IMR-90 (cell line): Measurements from ENCODE around the gene PRPF40B. TPM values are rescaled to one million over a fixed set of nuclear protein-coding genes. Genes with fewer than 3 reads are reported as not detected.

Experiments used
- ATAC-seq: fragments of 200-7000 bp; cut with Tn5 transposase; 2 replicates; pipeline ENCODE4 v1.9.1; 2020; ENCODE audit warnings: low read depth, mild to moderate bottlenecking, moderate library complexity
- BruUV-seq: library from RNA; stranded (reverse); fragments of 400-500 nt; replicated peaks from 2 replicates; lab custom pipeline; 2021; lab: Mats Ljungman, UMichigan
- CTCF ChIA-PET: fragments of 300-600 bp; formaldehyde crosslinking; extraction: SDS; loops from one replicate; lab custom pipeline; 2021; ENCODE audit warnings: antibody characterized with exemption; lab: Yijun Ruan, JAX
- POLR2A ChIA-PET: fragments of 300-600 bp; sonication (Branson Sonifier 250); formaldehyde crosslinking; loops from one replicate; lab custom pipeline; 2022; ENCODE audit warnings: antibody characterized with exemption; ENCODE audit not compliant: unreplicated experiment; lab: Charles Lee
- DNase-seq: peaks from one replicate; pipeline ENCODE4 v3.0.0; 2013
- H2AFZ ChIP-seq: replicated peaks from 2 replicates; pipeline ENCODE3; 2013; ENCODE audit warnings: low read length, mild to moderate bottlenecking; ENCODE audit not compliant: poor library complexity
- H2AK5ac ChIP-seq: 2 replicates; pipeline ENCODE4 v1.6.1; 2013; ENCODE audit warnings: low read depth, low read length, inconsistent platforms
- H2AK9ac ChIP-seq: replicated peaks from 2 replicates; pipeline ENCODE3; 2013; ENCODE audit warnings: mild to moderate bottlenecking, low read depth, low read length, moderate library complexity; ENCODE audit not compliant: poor library complexity
- H2BK120ac ChIP-seq: 2 replicates; pipeline ENCODE4 v1.6.1; 2013; ENCODE audit warnings: low read depth, low read length, inconsistent platforms
- H2BK15ac ChIP-seq: 3 replicates; pipeline ENCODE4 v1.6.1; 2013; ENCODE audit warnings: low read depth, low read length, inconsistent platforms
- H2BK20ac ChIP-seq: 2 replicates; pipeline ENCODE4 v1.6.1; 2013; ENCODE audit warnings: low read depth, mild to moderate bottlenecking, inconsistent platforms, low read length, moderate library complexity
- H2BK5ac ChIP-seq: 2 replicates; pipeline ENCODE4 v1.6.1; 2013; ENCODE audit warnings: mild to moderate bottlenecking, low read depth, low read length, inconsistent platforms; ENCODE audit not compliant: poor library complexity, severe bottlenecking
- H3K14ac ChIP-seq: replicated peaks from 2 replicates; pipeline ENCODE4 v1.6.1; 2013; ENCODE audit warnings: low read depth, low read length, inconsistent platforms
- H3K18ac ChIP-seq: 2 replicates; pipeline ENCODE4 v1.6.1; 2013; ENCODE audit warnings: low read depth, low read length, control low read depth
- H3K23ac ChIP-seq: 2 replicates; pipeline ENCODE4 v1.6.1; 2013; ENCODE audit warnings: low read depth, low read length, inconsistent platforms
- H3K27ac ChIP-seq: 2 replicates; pipeline ENCODE4 v1.5.1; 2013; ENCODE audit warnings: mild to moderate bottlenecking, control low read depth, low read length; ENCODE audit not compliant: insufficient read depth
- H3K27me3 ChIP-seq: 2 replicates; pipeline ENCODE4 v1.6.1; 2013; ENCODE audit warnings: low read length; ENCODE audit not compliant: control insufficient read depth, insufficient read depth
- H3K36me3 ChIP-seq: 2 replicates; pipeline ENCODE4 v1.6.1; 2013; ENCODE audit warnings: low read length, mixed read lengths; ENCODE audit not compliant: control insufficient read depth, insufficient read depth
- H3K4ac ChIP-seq: 2 replicates; pipeline ENCODE4 v1.6.1; 2013; ENCODE audit warnings: low read depth, low read length, inconsistent platforms
- H3K4me1 ChIP-seq: 2 replicates; pipeline ENCODE4 v1.6.1; 2013; ENCODE audit warnings: low read length, mixed read lengths; ENCODE audit not compliant: control insufficient read depth, insufficient read depth
- H3K4me2 ChIP-seq: 2 replicates; pipeline ENCODE4 v1.6.1; 2013; ENCODE audit warnings: low read depth, mild to moderate bottlenecking, control low read depth, low read length, moderate library complexity
- H3K4me3 ChIP-seq: 2 replicates; pipeline ENCODE4 v1.5.1; 2013; ENCODE audit warnings: low read depth, mild to moderate bottlenecking, control low read depth, low read length, moderate library complexity; ENCODE audit not compliant: insufficient read depth
- H3K56ac ChIP-seq: 2 replicates; pipeline ENCODE4 v1.6.1; 2013; ENCODE audit warnings: low read length, inconsistent platforms; ENCODE audit not compliant: insufficient read depth; ENCODE audit errors: extremely low read depth
- H3K79me1 ChIP-seq, 2 experiments: 2 replicates each; pipeline ENCODE4 v1.6.1; 2013; ENCODE audit warnings: low read length in 2 of 2, inconsistent platforms in 1 of 2, low read depth in 1 of 2
- H3K9ac ChIP-seq: 2 replicates; pipeline ENCODE4 v1.6.1; 2013; ENCODE audit warnings: low read depth, low read length, control low read depth
- H3K9me1 ChIP-seq: 2 replicates; pipeline ENCODE4 v1.6.1; 2013; ENCODE audit warnings: low read length, inconsistent platforms; ENCODE audit not compliant: insufficient read depth
- H3K9me3 ChIP-seq: 2 replicates; pipeline ENCODE4 v1.6.1; 2013; ENCODE audit warnings: low read length; ENCODE audit not compliant: control insufficient read depth, insufficient read depth
- H4K20me1 ChIP-seq: 2 replicates; pipeline ENCODE4 v1.6.1; 2013; ENCODE audit warnings: low read length, inconsistent platforms; ENCODE audit not compliant: insufficient read depth
- H4K5ac ChIP-seq: 2 replicates; pipeline ENCODE4 v1.6.1; 2013; ENCODE audit warnings: mild to moderate bottlenecking, low read depth, low read length, control low read depth
- H4K8ac ChIP-seq, 2 experiments: 2 replicates each; pipeline ENCODE4 v1.6.1; 2013; ENCODE audit warnings: low read depth in 2 of 2, low read length in 2 of 2, control low read depth in 1 of 2, inconsistent platforms in 1 of 2
- H4K91ac ChIP-seq: 2 replicates; pipeline ENCODE4 v1.6.1; 2013; ENCODE audit warnings: low read depth, low read length, inconsistent platforms; ENCODE audit not compliant: insufficient read depth
- RAD21 ChIP-seq: IDR thresholded peaks from 2 replicates; pipeline ENCODE4 v1.6.1; 2012; ENCODE audit warnings: low read length, improper control_type of control experiment
- WGBS, 2 experiments: methylation state at CpG; one replicate each; pipeline versions ENCODE4 v1.1.5 to v1.1.7; 2013; ENCODE audit warnings: missing lambda C conversion rate in 2 of 2; ENCODE audit not compliant: insufficient read length in 1 of 2; ENCODE audit errors: extremely low coverage in 2 of 2; 5-methylcytosine and 5-hydroxymethylcytosine counted together
- dilution Hi-C: fragments of 300-500 bp; cut with HindIII; formaldehyde crosslinking; loops from one replicate; pipeline ENCODE4 v1.14.3; 2018; ENCODE audit warnings: low sequenced_read_pairs; ENCODE audit not compliant: unreplicated experiment
- in situ Hi-C: fragments of 300-500 bp; cut with MboI; formaldehyde crosslinking; loops from 3 replicates; pipeline ENCODE4 v1.14.3; 2019; ENCODE audit warnings: low sequenced_read_pairs, inconsistent platforms, mixed read lengths
- intact Hi-C: fragments of 100-400 bp; cut with micrococcal nuclease; formaldehyde crosslinking; loops from 2 replicates; pipeline ENCODE4 v1.10.0; 2022
- polyA plus RNA-seq, 3 experiments: library from polyadenylated mRNA; depleted of rRNA; stranded (reverse); fragments of >200 nt; gene quantifications; 2 replicates each; pipeline ENCODE4 v1.2.3, GENCODE V29; 2012; ENCODE audit warnings: low replicate concordance in 1 of 3
- total RNA-seq: library from RNA; depleted of rRNA; stranded (reverse); fragments of >200 nt; gene quantifications from 2 replicates; pipeline ENCODE4 v1.2.3, GENCODE V29; 2012

The PRPF40B gene
- total and polyA plus RNA-seq, 2 of the 4 experiments (the other 2 are of a cell fraction) = 5.0 to 11.8 TPM

GRCh38 chr12:49661746-49662145, 38.4 kb downstream of the PRPF40B start:
- H3K9ac ChIP-seq = no peak overlapping the region
- H3K4ac ChIP-seq = no peak overlapping the region
- no peak overlapping the region for H4K5ac ChIP-seq
- TF ChIP-seq RAD21 = no peak
- CTCF ChIA-PET = no interaction called here
- peak overlapping the region; percentile 92; the same call in 1 of the 2 replicates for H2BK120ac ChIP-seq
- BruUV-seq = no TSS peak
- peaks cover 37 to 84% of the 10 kb centered on the region in 2 experiments for H3K79me1 ChIP-seq
- H4K91ac ChIP-seq = no peak overlapping the region
- H2AK5ac ChIP-seq = peak overlapping the region; percentile 86; the same call in 1 of the 2 replicates
- no peak overlapping the region for H3K18ac ChIP-seq
- H3K27me3 ChIP-seq = no peaks in the 10 kb centered on the region
- H3K4me1 ChIP-seq = peaks cover 20% of the 10 kb centered on the region
- no peak overlapping the region for H3K4me2 ChIP-seq
- H3K56ac ChIP-seq = no peak overlapping the region
- in situ Hi-C loops (no loop called here), dilution Hi-C loops (no loop called here), intact Hi-C loops (no loop called here)
- ATAC-seq (no peak), DNase-seq (no peak)
- no peak overlapping the region for H3K27ac ChIP-seq
- H3K23ac ChIP-seq = no peak overlapping the region
- H2AFZ ChIP-seq = no peak overlapping the region
- no peak overlapping the region for H2AK9ac ChIP-seq
- no peak overlapping the region for H3K4me3 ChIP-seq
- no peak overlapping the region for H2BK5ac ChIP-seq
- peaks cover 39% of the 10 kb centered on the region for H3K9me1 ChIP-seq
- H4K20me1 ChIP-seq = no peaks in the 10 kb centered on the region
- WGBS, 2 experiments = no CpG with 5 or more reads among the region's 3 CpGs
- H3K36me3 ChIP-seq = peaks cover 20% of the 10 kb centered on the region
- no peaks in the 10 kb centered on the region for H3K9me3 ChIP-seq
- POLR2A ChIA-PET = no interaction called here
- no peak overlapping the region; the same call in 1 of the 2 replicates for H3K14ac ChIP-seq
- no peak overlapping the region for H2BK20ac ChIP-seq
- H2BK15ac ChIP-seq = no peak overlapping the region
- no peak overlapping the region; a peak in 1 of 4 replicates for H4K8ac ChIP-seq
